Parathyroid adenoma (tissue), 2 donors: ENCODE measurements around the gene ANXA9.
A peak's percentile ranks its signal among the peaks of the same experiment; 100 is the strongest.

Experiments
- H2AFZ ChIP-seq: fragments of 300-600 bp; sonication (generic); one replicate; pipeline ENCODE4 v1.7.0; 2017; ENCODE audit warnings: antibody characterized with exemption, mild to moderate bottlenecking
- H3K27ac ChIP-seq: fragments of 300-600 bp; sonication (generic); one replicate; pipeline ENCODE4 v1.7.0; 2017
- H3K27me3 ChIP-seq: fragments of 300-600 bp; sonication (generic); one replicate; pipeline ENCODE4 v1.7.0; 2017; ENCODE audit warnings: low read length; ENCODE audit not compliant: control insufficient read depth, insufficient read depth
- H3K36me3 ChIP-seq: fragments of 300-600 bp; sonication (generic); one replicate; pipeline ENCODE4 v1.7.0; 2017; ENCODE audit warnings: low read length; ENCODE audit not compliant: control insufficient read depth, insufficient read depth
- H3K4me1 ChIP-seq: fragments of 300-600 bp; sonication (generic); one replicate; pipeline ENCODE4 v1.7.0; 2017; ENCODE audit warnings: control low read depth
- H3K4me2 ChIP-seq: fragments of 300-600 bp; sonication (generic); one replicate; pipeline ENCODE4 v1.7.0; 2017; ENCODE audit warnings: low read length
- H3K4me3 ChIP-seq: fragments of 300-600 bp; sonication (generic); one replicate; pipeline ENCODE4 v1.7.0; 2017; ENCODE audit warnings: low read depth, low read length
- H3K79me2 ChIP-seq: fragments of 300-600 bp; sonication (generic); one replicate; pipeline ENCODE4 v1.7.0; 2017; ENCODE audit warnings: control low read depth
- H3K9ac ChIP-seq: fragments of 300-600 bp; sonication (generic); one replicate; pipeline ENCODE4 v1.7.0; 2017; ENCODE audit warnings: mild to moderate bottlenecking
- H3K9me3 ChIP-seq: fragments of 300-600 bp; sonication (generic); one replicate; pipeline ENCODE4 v1.7.0; 2017; ENCODE audit warnings: low read length; ENCODE audit not compliant: control insufficient read depth
- TF ChIP-seq, protein P1 (sequence below): fragments of 300-600 bp; sonication (generic); IDR thresholded peaks from one replicate; pipeline ENCODE4 v1.7.0; 2017; ENCODE audit warnings: antibody characterized with exemption, mild to moderate bottlenecking
- donor health status: primary hyperparathyroidism.

The ANXA9 gene

GRCh38 chr1:151010346-151010726 is 28.2 kb downstream of the ANXA9 start:
- no peaks in the 10 kb centered on the region for H3K36me3 ChIP-seq
- H3K9ac ChIP-seq = no peak overlapping the region
- no peak overlapping the region for H3K4me2 ChIP-seq
- H3K9me3 ChIP-seq = no peaks in the 10 kb centered on the region
- no peak overlapping the region for H3K4me3 ChIP-seq
- TF ChIP-seq, protein P1, sequence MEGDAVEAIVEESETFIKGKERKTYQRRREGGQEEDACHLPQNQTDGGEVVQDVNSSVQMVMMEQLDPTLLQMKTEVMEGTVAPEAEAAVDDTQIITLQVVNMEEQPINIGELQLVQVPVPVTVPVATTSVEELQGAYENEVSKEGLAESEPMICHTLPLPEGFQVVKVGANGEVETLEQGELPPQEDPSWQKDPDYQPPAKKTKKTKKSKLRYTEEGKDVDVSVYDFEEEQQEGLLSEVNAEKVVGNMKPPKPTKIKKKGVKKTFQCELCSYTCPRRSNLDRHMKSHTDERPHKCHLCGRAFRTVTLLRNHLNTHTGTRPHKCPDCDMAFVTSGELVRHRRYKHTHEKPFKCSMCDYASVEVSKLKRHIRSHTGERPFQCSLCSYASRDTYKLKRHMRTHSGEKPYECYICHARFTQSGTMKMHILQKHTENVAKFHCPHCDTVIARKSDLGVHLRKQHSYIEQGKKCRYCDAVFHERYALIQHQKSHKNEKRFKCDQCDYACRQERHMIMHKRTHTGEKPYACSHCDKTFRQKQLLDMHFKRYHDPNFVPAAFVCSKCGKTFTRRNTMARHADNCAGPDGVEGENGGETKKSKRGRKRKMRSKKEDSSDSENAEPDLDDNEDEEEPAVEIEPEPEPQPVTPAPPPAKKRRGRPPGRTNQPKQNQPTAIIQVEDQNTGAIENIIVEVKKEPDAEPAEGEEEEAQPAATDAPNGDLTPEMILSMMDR = no peak
- peaks cover 2% of the 10 kb centered on the region for H3K79me2 ChIP-seq
- H3K27me3 ChIP-seq = no peaks in the 10 kb centered on the region
- H2AFZ ChIP-seq = no peak overlapping the region
- H3K27ac ChIP-seq = no peak overlapping the region
- H3K4me1 ChIP-seq = peaks cover 15% of the 10 kb centered on the region

- Histone ChIP-seq H3K9ac (no peak overlapping the region), H3K27ac (no peak overlapping the region), H3K36me3 (no peaks in the 10 kb centered on the region), H2AFZ (no peak overlapping the region), H3K4me1 (peaks cover 15% of the 10 kb centered on the region), H3K4me2 (no peak overlapping the region), H3K4me3 (no peak overlapping the region), H3K9me3 (no peaks in the 10 kb centered on the region), H3K27me3 (no peaks in the 10 kb centered on the region), H3K79me2 (peaks cover 4% of the 10 kb centered on the region)
- TF ChIP-seq, protein P1 = no peak
Measured at GRCh38 chr1:151011154-151011850, 29.2 kb downstream of the ANXA9 start.

GRCh38 chr1:151012684-151013471 is 30.8 kb downstream of the ANXA9 start:
- Histone ChIP-seq H3K27ac (peak overlapping the region; percentile 39), H3K9ac (no peak overlapping the region)

GRCh38 chr1:151013518-151013917 is 31.4 kb downstream of the ANXA9 start:
- Histone ChIP-seq H3K27ac (peak overlapping the region; percentile 39), H3K4me1 (peaks cover 4% of the 10 kb centered on the region), H3K9me3 (no peaks in the 10 kb centered on the region), H3K4me3 (peak overlapping the region; percentile 33), H3K79me2 (peaks cover 4% of the 10 kb centered on the region), H2AFZ (no peak overlapping the region), H3K9ac (no peak overlapping the region), H3K36me3 (no peaks in the 10 kb centered on the region), H3K4me2 (peak overlapping the region; percentile 58), H3K27me3 (no peaks in the 10 kb centered on the region)
- TF ChIP-seq, protein P1 = no peak

More at GRCh38 chr1:151012684-151013471, 30.8 kb downstream of the ANXA9 start:
- H2AFZ ChIP-seq = no peak overlapping the region
- H3K4me1 ChIP-seq = peaks cover 5% of the 10 kb centered on the region
- no peaks in the 10 kb centered on the region for H3K36me3 ChIP-seq
- peak overlapping the region; percentile 58 for H3K4me2 ChIP-seq
- H3K9me3 ChIP-seq = no peaks in the 10 kb centered on the region
- H3K4me3 ChIP-seq = peak overlapping the region; percentile 33
- peaks cover 4% of the 10 kb centered on the region for H3K79me2 ChIP-seq
- H3K27me3 ChIP-seq = no peaks in the 10 kb centered on the region
- TF ChIP-seq, protein P1 = no peak
